Stimulated activated CD8-positive, alpha-beta memory T cell treated with anti-CD3 and anti-CD28 coated beads, Interleukin-7, amount 100 ng/mL, for 48 hours (primary cell): ENCODE measurements around the gene RAD18.

Source experiments
- DNase-seq, 2 donors: peaks; one replicate each; pipeline ENCODE4 v3.0.0-alpha.2; 2020; ENCODE audit warnings: low read depth in 1 of 2; ENCODE audit errors: extremely low read depth in 1 of 2

The RAD18 gene

GRCh38 chr3:8986741-8987140, 23.5 kb upstream of the RAD18 start:
- DNase-seq = no peak

DNA sequence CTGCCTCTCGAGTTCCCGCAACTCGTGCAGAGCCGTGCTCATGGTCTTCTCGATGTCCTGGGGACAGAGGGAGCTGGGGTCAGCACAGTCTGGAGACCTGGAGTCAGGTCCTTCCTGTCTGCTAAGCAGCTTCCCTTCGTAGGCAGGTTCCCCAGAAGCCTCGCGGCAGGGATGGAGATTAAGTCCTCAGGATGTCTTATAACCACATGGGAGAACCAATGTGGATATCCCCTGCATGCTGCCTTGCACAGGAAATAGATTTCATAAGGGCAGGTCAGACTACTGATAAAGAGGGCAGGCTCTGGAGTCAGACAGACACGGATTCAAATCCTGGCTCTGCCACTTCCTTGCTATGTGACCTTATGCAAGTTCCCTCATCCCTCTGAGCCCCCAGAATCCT, 22.6 kb upstream of the RAD18 start:
- no peak for DNase-seq

- DNase-seq = no peak
These were observed 22.1 kb upstream of the RAD18 start for GRCh38 chr3:8985411-8985831.

DNA sequence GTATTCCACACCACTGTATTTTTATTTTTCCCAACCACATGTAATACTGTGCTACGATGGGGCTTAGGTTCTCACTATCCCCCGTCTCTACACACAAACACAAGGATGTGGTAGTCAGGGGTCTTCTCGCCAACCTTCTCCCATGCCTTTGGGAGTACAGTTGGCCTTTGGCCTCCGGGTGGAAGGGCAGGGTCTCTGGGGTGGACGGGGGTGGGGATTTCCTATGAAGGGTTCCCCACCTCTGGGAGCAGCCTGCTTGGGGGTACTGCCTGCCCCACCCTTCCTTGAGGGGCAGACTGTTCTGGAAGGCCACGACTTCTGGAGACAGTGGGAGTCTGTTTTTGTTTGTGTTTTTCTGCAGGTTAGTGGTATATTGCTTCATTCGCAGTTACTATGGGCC, 21.3 kb upstream of the RAD18 start:
- no peak for DNase-seq

DNA sequence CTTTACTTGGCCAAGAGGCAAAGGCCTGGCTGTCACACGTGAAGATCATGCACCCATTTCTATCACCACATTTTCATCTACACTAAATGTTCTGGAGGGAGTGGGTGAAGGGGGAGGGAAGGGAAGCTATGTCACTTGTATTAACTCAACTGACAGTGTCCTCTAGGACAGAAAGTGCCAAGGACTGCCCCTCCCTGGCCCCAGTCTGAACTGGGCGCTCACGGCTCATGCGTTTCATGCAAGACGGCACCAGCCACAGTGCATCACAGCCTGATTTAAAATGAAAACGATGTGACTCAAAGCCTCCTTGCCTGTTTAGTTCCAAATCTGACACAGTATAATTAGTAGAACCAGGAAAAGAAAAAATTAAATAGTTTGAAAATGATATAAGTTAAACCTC, 20.8 kb upstream of the RAD18 start:
- DNase-seq = no peak

DNA sequence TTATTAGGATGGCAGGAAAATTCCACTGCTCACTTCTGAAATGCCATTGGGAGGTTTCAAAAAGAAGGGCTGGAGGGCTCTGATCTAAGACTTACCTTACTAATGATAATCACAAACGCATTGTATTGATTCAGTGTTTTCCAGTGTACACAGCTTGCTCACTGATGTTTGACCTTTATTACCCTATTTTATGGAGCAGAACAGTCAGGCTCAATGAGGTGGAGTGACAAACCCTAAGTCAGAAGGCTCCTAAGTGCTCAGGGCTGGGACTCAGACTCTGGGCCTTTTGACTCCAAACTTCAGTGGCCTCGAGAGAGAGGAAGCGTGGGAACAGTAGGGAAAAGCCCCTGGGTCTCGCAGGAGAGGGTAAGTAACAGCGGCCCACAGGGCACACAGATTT, 20.3 kb upstream of the RAD18 start:
- no peak for DNase-seq

GRCh38 chr3:8983026-8983425, 19.8 kb upstream of the RAD18 start:
- DNase-seq = no peak

- no peak for DNase-seq
These were observed 19.2 kb upstream of the RAD18 start for GRCh38 chr3:8982509-8982908.

DNA sequence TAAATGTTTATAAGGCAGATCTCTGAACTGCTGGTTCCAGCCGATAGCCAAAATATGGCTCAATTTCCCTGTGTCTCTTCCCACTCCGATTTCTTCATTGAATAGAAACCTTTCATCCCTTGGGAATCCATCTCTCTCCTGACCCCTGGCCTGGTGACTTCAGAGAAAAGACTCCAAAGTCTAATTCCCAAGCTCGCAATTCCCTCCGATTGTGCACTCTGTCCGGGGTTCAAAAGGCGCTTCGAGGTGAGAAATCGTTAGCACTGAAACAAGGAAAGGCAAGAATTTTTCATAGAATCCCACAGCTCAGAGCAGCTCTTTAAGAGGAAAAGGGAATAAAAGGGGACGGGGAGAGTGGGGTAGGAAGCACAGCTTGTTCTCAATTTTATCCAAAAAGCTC, 18.4 kb upstream of the RAD18 start:
- DNase-seq = no peak

- DNase-seq = no peak
These were observed 18.0 kb upstream of the RAD18 start for GRCh38 chr3:8981296-8981695.

GRCh38 chr3:8980756-8981257, 17.5 kb upstream of the RAD18 start:
- DNase-seq = no peak

DNA sequence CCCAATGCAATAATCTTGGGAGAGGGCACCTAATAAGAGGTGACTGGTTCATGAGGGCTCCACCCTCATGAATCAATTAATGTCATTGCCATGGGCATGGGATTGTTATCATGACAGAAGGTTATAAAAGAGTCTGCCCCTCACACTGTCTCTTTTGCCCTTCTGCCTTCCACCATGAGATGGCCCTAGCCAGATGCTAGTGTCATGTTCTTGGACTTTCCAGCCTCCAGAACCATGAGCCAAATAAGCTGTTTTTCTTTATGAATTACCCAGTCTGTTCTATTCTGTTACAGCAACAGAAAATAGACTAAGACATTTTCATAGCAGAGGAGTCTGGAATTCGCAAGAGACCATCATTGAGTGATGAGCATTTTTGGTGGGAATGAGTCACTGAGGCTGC, 16.0 kb upstream of the RAD18 start:
- no peak for DNase-seq

DNA sequence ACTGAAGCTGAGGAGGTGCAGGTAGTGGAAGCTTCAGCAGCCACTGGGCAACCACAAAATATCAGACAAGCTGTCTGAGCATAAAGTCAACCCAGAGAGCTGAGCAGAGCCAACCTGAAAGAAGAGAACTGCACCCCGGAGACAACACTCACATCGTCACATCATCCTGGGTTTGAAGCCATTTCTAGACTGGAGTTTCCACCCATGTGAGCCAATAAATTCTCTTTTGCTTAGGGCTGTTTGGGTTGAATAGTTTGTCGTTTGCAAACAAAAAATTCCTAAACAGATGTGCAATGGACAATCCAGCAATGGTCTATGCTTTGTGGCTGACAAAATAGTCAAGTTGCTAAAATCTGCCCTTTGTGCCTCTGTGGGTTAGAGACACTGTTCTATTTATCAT, 15.3 kb upstream of the RAD18 start:
- no peak for DNase-seq

DNA sequence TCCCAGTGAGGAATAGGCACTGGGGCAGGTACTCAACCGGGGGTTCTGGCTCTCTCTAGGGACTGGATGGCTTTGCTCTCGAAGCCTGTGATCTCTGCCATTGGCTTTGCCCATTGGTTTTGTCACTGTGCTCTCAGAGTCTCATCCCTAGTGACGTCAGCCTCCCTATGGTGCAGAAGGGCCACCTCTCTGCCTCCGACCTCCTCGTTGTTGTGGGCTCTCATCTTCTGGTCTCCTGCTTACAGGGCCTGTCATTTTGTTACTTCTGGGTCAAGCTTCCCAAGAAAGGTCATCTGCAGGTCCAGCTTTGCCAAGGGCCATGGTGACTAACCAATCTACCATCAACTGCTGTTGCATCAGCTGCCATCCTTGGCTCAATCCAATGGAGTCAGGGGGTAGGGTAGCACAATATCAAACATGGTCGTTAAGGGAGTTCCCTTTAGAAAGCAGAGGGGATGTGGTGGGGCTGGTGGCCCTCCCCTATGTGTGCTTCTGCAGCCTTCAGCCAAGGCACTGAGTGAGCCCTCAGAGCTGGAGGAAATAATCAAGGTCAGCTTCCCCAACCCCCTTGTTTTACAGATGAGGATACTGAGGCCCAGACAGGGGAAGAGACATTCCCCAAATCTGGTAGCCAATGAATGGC, 13.4 kb upstream of the RAD18 start:
- DNase-seq = no peak

- DNase-seq = no peak
These were observed 12.1 kb upstream of the RAD18 start for GRCh38 chr3:8975081-8976020.

- no peak for DNase-seq
These were observed 11.2 kb upstream of the RAD18 start for GRCh38 chr3:8974458-8974857.

DNA sequence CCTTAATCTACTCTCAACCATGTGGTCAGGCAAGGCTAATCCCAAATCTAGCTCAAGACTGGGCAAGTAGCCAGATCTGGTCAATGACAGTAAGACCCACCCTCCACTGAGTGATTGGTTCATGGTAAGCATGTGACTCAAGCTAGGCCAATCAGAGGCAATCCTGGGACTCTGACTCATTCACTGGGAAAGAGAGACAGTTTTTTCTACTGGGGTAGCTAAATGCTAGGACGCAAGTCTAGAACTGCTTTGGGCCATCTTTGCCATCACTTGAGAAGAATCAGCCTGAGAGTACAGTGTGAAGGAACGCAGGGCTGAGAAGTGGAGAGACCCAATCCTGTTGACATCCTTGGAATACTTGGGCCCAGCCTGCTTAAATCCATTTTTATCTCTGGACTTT, 9.4 kb upstream of the RAD18 start:
- DNase-seq = no peak

DNA sequence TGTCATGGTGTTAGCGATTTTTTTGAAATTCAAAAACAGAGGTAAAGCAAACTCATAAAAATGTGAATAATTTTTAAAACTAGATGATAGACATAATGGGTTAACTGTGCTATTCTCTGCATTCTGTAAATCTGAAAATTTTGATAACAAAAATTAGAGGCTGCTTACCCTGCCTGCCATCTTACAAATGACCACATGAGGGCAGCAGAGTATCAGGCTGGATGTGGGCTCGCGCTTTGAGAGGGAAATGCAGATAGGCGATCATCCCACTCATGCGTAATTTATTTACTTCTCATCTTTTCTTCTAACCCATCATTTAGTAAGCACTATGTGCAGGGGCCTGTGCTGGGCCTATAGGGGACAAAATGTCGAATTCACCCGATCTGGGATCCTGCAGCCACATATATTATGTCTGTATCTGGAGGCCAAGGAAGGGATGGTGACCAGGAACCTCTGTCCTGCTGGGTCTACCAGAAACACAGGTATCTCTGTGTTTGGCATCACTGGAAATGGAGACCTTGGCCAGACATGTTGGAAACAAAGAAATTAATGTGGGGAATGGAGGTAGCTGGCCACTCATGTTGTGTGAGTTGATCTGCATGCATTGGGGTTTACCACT, 7.8 kb upstream of the RAD18 start:
- peak; percentile 19 to 21 for DNase-seq

DNA sequence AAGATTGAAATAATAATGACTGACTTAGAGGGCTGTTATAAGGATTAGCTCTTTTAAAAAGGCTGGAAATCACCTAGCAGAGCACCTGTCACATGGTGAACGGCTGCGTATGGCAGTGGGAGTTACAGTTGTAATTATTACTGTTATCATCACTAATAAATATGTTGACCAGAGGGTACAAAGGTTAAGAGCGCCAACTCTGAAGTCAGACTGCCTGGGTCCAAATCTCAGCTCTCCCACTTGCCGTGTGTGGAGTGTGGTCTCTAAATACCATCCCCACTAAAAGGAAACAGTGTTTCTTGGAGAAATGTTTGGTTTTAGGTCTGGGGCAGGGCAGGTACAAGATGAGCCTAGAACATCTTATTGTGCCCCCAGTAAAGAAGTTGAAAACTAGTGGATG, 6.0 kb upstream of the RAD18 start:
- DNase-seq = no peak

- no peak for DNase-seq
These were observed 5.2 kb upstream of the RAD18 start for GRCh38 chr3:8968375-8968882.

DNA sequence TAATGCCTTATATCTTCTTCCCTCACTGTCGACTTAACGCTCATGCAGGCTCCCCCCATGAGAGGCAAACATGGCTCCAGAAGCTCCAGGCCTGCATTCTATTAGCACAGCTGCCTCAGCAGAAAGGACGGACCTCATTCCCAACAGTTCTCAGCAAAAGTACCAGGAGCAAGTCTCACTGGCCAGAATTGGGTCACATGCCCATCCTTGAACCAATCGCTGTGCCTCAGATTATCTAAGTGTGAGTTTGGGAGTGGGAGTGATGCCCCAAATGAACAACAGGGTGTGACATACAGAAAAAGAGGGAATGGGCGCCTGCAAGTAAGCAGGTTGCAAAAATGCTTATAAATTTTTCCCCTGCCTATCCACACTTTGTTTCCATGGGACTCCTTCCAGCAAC, 4.3 kb upstream of the RAD18 start:
- no peak for DNase-seq
